SJCRH30 (cell line): Measurements from ENCODE around the gene GAB1. TPM values are rescaled to one million over a fixed set of nuclear protein-coding genes. Genes with fewer than 3 reads are reported as not detected.
A peak's percentile ranks its signal among the peaks of the same experiment; 100 is the strongest.

Source experiments
- DNase-seq, 2 experiments: peaks; one replicate each; pipeline ENCODE4 v3.0.0-alpha.2; 2015 to 2020
- H3K27ac ChIP-seq: fragments of 250-450 bp; sonication (Bioruptor Pico); 2 replicates; pipeline ENCODE4 v1.5.1; 2020; ENCODE audit warnings: mild to moderate bottlenecking, moderate library complexity
- H3K27me3 ChIP-seq: fragments of 250-450 bp; sonication (Bioruptor Pico); 2 replicates; pipeline ENCODE4 v1.5.1; 2020; ENCODE audit warnings: mild to moderate bottlenecking, moderate library complexity
- H3K36me3 ChIP-seq: fragments of 250-450 bp; sonication (Bioruptor Pico); 2 replicates; pipeline ENCODE4 v1.5.1; 2020; ENCODE audit warnings: mild to moderate bottlenecking, moderate library complexity
- H3K4me1 ChIP-seq: fragments of 250-450 bp; sonication (Bioruptor Pico); 2 replicates; pipeline ENCODE4 v1.5.1; 2020; ENCODE audit warnings: mild to moderate bottlenecking, moderate library complexity
- H3K4me3 ChIP-seq: fragments of 250-450 bp; sonication (Bioruptor Pico); 2 replicates; pipeline ENCODE4 v1.5.1; 2020; ENCODE audit warnings: mild to moderate bottlenecking, moderate library complexity
- H3K9me3 ChIP-seq: fragments of 250-450 bp; sonication (Bioruptor Pico); replicated peaks from 2 replicates; pipeline ENCODE4 v1.5.1; 2020; ENCODE audit warnings: mild to moderate bottlenecking, moderate library complexity
- total RNA-seq: library from RNA; depleted of rRNA; stranded (reverse); fragments of >200 nt; shearing (Covaris generic); gene quantifications from 2 replicates; pipeline ENCODE4 v1.2.3, GENCODE V29; 2014

GAB1 gene
- total RNA-seq, 1 experiment from 2014 or later, result 14.0 TPM

DNA sequence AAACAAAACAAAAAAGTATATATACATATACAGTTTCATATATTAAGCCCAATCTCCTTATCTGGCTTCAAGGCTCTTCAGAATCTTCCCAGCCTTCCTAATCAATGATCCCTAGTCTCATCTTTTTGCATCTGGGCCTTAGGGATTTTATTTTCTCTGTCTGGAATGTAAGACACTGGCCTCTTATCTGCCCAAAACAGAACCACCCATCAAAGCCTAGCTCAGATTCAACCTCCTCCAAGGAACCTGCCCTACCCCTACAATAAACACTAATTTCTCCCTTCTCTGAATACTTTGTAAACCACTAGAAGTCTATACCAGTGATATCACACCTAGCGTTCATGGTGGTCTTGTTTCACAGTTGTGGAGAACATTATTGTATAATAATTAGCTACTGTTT is 23.2 kb upstream of the GAB1 start:
- Histone ChIP-seq H3K4me1 (no peaks in the 10 kb centered on the region), H3K4me3 (no peak overlapping the region), H3K36me3 (no peaks in the 10 kb centered on the region), H3K27ac (no peak overlapping the region), H3K27me3 (no peaks in the 10 kb centered on the region), H3K9me3 (no peaks in the 10 kb centered on the region)
- DNase-seq, result no peak

DNA sequence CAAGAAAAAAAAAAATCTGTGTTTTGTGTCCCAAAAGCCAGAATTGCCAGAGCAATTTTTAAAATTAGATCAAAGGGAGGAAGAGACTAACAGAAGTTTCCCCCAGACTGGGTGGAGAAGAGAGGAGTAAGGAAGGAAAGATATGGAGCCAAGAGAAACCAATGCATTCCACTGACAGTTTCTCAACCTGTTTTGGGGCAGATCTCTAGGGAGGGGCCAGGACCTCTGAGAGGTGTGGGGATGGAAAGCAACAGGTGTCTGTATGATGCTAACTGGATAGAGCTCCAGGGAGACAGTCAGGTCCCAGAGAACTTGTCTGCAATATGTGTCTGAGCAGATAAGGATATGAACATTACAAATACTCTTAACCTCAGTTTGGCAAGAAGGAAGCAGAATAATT is 22.7 kb upstream of the GAB1 start:
- no peaks in the 10 kb centered on the region for H3K27me3 ChIP-seq
- no peaks in the 10 kb centered on the region for H3K9me3 ChIP-seq
- DNase-seq, result peak; percentile 5 to 12
- no peak overlapping the region for H3K27ac ChIP-seq
- no peaks in the 10 kb centered on the region for H3K36me3 ChIP-seq
- no peaks in the 10 kb centered on the region for H3K4me1 ChIP-seq
- H3K4me3 ChIP-seq, result no peak overlapping the region

DNA sequence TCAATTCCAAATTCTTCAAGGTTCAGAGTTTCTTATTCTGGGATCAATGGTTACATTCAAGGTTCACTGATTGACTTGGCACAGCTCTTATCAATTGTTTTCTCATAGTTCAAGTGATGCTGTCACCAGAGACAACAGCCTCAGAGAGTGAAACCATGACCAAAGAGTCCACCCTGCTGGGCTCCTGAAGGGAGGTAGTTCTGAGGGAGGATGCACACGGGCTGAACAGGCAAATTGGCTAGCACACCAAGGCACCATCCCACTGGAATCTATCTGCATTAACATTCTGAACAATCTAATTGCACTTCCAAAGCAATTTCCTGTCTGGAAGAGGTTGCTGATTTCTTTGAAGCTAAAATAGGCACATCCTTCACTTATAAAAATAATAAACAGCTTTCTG is 16.6 kb upstream of the GAB1 start:
- DNase-seq, result no peak
- Histone ChIP-seq H3K27me3 (no peaks in the 10 kb centered on the region), H3K4me1 (no peaks in the 10 kb centered on the region), H3K9me3 (no peaks in the 10 kb centered on the region), H3K4me3 (no peak overlapping the region), H3K36me3 (no peaks in the 10 kb centered on the region), H3K27ac (no peak overlapping the region)

DNA sequence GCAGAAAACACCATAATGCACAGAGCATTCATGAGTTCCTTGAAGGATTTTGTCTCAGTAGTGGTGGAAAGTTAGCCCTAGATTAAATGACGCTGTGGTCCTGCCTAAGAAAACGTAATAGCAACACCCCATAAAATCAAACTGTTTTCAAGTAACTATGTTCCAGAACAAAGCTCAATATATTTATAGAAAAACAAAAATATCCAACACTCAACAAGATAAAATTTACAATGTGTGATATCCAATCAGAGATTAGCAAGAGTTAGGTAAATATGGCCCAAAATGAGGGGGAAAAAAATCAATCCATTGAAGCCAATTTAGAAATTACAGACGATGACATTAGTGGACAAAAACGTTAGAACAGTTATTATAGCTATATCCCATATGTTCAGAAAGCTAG is 9.9 kb upstream of the GAB1 start:
- H3K27ac ChIP-seq, result no peak overlapping the region
- no peak for DNase-seq
- no peak overlapping the region for H3K4me3 ChIP-seq
- no peaks in the 10 kb centered on the region for H3K36me3 ChIP-seq
- no peaks in the 10 kb centered on the region for H3K4me1 ChIP-seq
- no peaks in the 10 kb centered on the region for H3K9me3 ChIP-seq
- H3K27me3 ChIP-seq, result no peaks in the 10 kb centered on the region

DNA sequence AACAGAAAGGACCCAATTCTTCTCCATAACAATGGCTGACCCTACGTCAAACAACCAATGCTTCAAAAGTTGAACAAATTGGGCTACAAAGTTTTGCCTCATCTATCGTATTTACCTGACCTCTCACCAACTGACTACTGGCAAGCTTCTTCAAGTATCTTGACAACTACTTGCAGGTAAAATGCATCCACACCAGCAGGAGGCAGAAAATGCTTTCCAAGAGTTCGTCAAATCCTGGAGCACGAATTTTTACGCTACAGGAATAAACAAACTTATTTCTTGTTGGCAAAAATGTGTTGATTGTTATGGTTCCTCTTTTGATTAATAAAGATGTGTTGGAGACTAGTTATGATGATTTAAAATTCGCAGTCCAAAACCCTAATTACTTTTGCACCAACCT is 6.7 kb upstream of the GAB1 start:
- no peak overlapping the region for H3K27ac ChIP-seq

DNA sequence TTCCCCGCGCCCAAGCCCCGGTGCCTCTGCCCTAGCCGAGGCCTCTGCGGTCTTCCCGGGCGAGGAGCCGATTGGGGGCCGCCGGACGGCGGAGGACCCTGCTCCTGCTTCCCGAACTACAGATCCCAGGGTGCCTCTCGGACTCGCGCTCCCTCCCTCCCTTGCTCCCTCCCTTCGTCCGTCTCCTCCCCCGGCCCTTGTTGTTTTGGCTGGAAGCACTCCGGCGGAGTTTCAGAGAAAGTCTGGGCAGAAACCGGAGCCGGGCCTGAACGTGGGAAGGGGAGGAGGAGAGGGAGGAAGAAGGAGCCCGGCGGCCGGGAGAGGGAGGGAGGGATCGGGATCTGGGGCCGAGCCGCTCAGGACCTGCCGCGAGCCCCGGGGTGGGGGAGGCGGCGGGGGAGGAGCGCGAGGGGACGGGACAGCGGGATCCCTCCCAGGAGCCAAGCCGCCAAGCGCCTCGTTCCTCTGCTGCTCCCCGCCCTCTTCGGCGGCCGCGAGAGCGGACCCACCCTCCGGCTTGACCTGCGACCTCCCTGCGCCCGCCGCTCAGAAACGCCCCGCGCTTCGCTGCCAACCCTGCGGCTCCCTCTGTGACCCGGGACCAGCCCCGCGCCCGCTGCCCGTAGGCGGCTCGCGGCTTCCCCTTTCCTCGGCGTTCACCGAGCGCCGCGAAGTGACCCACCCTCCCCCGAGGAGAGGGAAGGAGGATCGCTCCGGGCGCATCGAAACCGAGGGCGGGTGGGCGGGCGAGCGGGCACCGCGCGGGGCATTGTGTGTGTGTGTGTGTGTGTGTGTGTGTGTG is 496 bp upstream of the GAB1 start:
- no peaks in the 10 kb centered on the region for H3K9me3 ChIP-seq
- peak; percentile 93 for DNase-seq
- H3K27ac ChIP-seq, result peak overlapping the region; percentile 75
- H3K27me3 ChIP-seq, result no peaks in the 10 kb centered on the region
- H3K36me3 ChIP-seq, result no peaks in the 10 kb centered on the region
- H3K4me3 ChIP-seq, result peak overlapping the region; percentile 93
- H3K4me1 ChIP-seq, result peaks cover 4% of the 10 kb centered on the region; the same call in 1 of the 2 replicates

More for the DNA sequence above, 6.7 kb upstream of the GAB1 start:
- Histone ChIP-seq H3K27me3 (no peaks in the 10 kb centered on the region), H3K9me3 (no peaks in the 10 kb centered on the region), H3K4me1 (no peaks in the 10 kb centered on the region), H3K36me3 (no peaks in the 10 kb centered on the region), H3K4me3 (no peak overlapping the region)
- DNase-seq, result no peak

DNA sequence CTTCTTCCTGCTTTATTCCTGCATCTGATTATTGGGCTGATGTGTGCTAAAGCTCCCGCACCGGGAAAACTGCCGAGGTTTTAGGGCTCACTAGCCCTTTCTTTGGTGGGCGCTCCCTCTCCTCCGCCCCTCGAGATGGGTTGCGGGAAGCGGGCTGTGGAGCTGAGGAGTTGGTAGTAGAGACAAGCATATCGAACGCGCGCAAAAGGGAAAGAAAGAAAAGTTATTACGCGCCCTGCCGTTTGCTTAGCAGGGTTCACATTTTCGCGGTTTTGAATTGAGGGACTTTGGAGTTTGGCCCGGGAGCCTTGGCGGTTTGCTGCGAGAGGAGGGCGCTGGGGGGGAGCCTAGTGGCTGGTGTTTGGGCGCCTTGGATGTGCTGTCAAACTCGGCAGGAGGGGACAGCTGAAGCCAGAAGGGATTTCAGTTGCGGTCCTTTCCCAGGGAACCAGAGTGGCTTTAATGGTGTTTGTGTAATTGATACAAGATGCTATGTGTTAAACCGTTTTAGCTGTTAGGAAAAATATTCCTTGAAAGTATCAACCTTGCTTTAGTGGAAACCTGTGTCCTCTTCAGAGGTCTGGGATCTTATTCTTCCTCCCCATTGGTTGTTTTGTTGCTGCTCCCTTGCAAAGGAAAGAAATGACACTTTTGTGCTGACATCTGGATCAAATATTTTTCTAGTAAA is 1.1 kb downstream of the GAB1 start:
- Histone ChIP-seq H3K4me1 (peaks cover 4% of the 10 kb centered on the region; the same call in 1 of the 2 replicates), H3K9me3 (no peaks in the 10 kb centered on the region), H3K4me3 (peak overlapping the region; percentile 93), H3K36me3 (no peaks in the 10 kb centered on the region), H3K27ac (peak overlapping the region; percentile 75), H3K27me3 (no peaks in the 10 kb centered on the region)
- DNase-seq, result peak; percentile 61 to 73

DNA sequence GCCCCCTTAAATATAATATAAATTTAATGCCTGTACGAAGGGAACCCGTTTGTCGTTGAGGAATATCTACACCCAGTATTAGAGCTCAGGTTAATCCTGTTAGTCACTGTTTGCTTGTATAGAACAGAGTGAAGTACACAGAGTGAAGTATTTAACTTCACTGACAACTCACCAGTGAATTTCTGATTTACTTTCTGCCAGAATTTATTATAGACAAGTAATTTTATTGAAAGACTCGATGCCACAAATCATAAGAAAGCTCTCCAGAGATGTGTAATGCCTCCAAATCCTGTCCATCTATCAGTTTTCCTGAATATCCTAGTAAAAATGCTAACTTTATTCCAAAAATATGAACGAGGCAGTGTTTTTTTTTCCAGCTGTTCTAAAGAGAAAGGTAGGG is 1.6 kb downstream of the GAB1 start:
- peak overlapping the region; percentile 93 for H3K4me3 ChIP-seq
- H3K36me3 ChIP-seq, result no peaks in the 10 kb centered on the region

DNA sequence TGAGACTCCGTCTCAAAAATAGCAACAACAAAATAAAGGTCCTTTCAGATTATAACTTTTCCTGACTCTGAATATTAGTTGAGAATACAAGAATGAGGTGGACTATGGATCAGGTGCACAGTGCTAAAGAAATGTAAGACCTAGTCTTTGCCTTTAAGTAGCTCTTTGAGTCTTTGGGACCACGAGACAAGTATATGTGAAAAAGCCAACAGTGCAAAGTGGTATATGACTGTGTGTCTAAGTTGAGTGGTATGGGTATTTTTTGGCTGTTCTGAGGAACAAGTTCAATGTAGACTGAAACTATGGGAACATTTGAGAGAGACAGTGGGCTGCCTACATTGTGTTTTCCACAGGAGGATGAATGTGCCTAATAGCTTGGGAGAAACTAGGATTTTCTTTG is 2.8 kb downstream of the GAB1 start:
- H3K27me3 ChIP-seq, result no peaks in the 10 kb centered on the region
- H3K36me3 ChIP-seq, result no peaks in the 10 kb centered on the region
- H3K4me3 ChIP-seq, result no peak overlapping the region
- no peak overlapping the region for H3K27ac ChIP-seq
- DNase-seq, result no peak
- no peaks in the 10 kb centered on the region for H3K9me3 ChIP-seq
- H3K4me1 ChIP-seq, result peaks cover 4% of the 10 kb centered on the region; the same call in 1 of the 2 replicates

More for the DNA sequence above, 1.6 kb downstream of the GAB1 start:
- no peak for DNase-seq
- Histone ChIP-seq H3K27ac (no peak overlapping the region), H3K9me3 (no peaks in the 10 kb centered on the region), H3K4me1 (peaks cover 4% of the 10 kb centered on the region; the same call in 1 of the 2 replicates), H3K27me3 (no peaks in the 10 kb centered on the region)

DNA sequence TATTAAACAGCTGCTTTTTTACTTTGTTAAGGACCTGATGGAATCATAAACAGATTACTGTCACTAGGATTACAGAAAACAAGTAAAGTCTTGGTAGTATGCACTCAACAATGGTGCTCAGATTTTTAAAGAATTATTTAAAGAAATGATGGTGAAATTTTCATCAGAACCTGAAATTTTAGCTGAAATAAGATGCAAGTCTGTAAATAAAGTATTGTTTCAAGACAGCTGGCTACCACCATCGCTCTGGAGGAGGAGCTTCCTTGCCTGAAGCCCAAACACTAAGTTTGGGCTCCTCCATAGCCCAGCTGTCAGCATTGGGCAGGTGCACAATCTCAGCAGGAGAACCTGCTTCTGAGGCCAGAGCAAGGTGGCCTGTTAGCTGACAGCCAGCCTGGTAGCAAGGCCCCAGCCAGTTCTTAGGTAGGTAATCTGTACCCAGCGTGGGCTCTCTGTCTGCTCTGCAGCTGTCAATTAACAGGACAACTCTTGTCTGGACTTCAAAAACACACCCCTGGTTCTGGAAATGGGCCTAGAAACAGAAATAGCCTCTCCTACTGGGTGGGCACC is 4.6 kb downstream of the GAB1 start:
- H3K9me3 ChIP-seq, result no peaks in the 10 kb centered on the region
- no peaks in the 10 kb centered on the region for H3K36me3 ChIP-seq
- H3K27ac ChIP-seq, result no peak overlapping the region
- H3K4me3 ChIP-seq, result no peak overlapping the region
- no peaks in the 10 kb centered on the region for H3K27me3 ChIP-seq
- peak in 1 of 2 experiments; percentile 23 for DNase-seq
- peaks cover 4% of the 10 kb centered on the region; the same call in 1 of the 2 replicates for H3K4me1 ChIP-seq

DNA sequence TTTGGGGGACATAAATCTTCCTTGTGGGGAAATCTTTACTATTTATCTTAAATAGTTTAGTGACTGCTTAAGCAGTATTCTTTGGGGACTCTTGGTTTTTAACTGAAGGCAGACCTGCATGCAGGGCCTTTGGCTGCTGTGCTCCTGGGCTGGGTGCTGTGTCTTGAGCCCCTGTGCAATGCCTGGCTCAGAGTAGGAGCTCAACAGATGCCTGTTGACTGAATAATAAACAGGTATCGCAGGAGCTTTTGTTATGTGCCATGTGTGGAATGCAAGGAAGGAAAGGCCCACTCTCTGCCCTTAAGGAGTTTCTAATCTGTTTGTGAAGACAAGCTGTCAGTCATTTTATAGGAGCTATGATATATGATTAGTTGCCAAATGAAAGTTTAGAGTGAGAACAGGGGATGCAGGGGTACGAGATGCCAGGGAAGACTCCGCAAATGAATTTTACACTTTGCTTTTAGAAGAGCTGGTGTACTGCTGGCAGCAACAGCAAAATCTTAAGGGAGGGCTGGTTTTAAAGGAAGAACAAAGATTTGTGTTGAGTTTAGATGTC is 6.7 kb downstream of the GAB1 start:
- DNase-seq, result no peak
- no peaks in the 10 kb centered on the region for H3K27me3 ChIP-seq
- no peak overlapping the region for H3K27ac ChIP-seq
- H3K9me3 ChIP-seq, result no peaks in the 10 kb centered on the region
- no peaks in the 10 kb centered on the region for H3K36me3 ChIP-seq
- no peak overlapping the region for H3K4me3 ChIP-seq
- peaks cover under 1% of the 10 kb centered on the region; the same call in 1 of the 2 replicates for H3K4me1 ChIP-seq

DNA sequence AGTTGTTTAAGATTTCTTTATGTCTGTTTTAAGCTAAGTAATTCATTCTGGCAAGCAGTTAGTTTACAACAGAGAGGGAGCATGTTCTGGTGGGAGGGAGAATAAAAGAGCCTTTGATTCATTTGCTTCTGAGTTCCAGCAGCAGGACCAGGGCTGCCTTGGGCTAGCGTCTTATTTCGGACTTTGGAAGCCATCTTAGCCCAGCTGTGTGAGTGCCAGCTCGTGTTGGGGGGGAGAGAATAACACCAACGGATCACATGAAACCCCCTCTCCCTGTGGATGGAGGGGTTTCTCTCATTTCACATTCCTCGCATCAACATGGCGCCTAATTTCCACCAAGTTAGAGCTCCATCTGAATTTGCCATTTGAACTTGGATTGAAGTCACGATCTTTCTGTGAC is 7.4 kb downstream of the GAB1 start:
- Histone ChIP-seq H3K27ac (no peak overlapping the region), H3K36me3 (no peaks in the 10 kb centered on the region), H3K9me3 (no peaks in the 10 kb centered on the region), H3K27me3 (no peaks in the 10 kb centered on the region), H3K4me1 (no peaks in the 10 kb centered on the region; the same call in 1 of the 2 replicates), H3K4me3 (no peak overlapping the region)
- DNase-seq, result no peak

DNA sequence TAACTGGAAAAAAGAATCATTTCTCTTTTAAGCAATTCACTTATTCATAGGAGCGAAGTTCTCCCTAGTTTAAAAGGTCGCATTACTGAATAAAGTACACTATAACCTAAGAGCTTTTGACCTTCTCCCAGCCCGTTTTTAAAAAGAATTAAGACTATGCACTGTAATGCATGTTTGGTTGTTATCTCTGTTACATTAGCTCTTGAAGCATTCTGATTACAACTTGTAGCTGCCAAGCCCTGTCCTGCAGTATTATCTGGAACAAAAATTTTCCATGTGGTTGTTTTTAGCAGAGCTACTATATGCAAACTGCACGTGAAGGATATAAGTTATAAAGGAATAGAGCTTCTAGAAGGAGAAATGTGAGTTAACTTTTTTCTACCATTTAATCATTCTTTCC is 8.1 kb downstream of the GAB1 start:
- Histone ChIP-seq H3K9me3 (no peaks in the 10 kb centered on the region), H3K27ac (no peak overlapping the region), H3K36me3 (no peaks in the 10 kb centered on the region), H3K4me1 (no peaks in the 10 kb centered on the region; the same call in 1 of the 2 replicates), H3K4me3 (no peak overlapping the region), H3K27me3 (no peaks in the 10 kb centered on the region)
- DNase-seq, result no peak

DNA sequence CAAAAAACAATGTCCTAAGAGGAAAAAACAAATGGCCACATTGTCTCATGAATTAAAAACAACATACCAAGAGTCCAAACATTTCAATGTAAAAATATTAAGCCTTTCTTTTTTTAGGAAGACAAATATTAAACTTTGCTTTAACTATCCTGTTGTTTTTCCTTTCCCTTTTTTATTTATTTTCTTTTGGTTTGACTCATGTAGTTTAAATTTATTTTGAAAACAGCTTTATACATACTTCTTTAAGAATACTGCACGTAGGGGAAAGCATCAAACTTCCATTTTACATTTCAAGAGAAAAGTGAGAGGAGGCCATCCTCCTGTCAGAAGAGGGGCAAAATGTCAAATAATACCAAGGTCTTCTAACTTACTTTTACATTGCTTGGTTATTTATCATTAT is 8.7 kb downstream of the GAB1 start:
- H3K36me3 ChIP-seq, result no peaks in the 10 kb centered on the region
- DNase-seq, result no peak
- H3K27me3 ChIP-seq, result no peaks in the 10 kb centered on the region
- no peak overlapping the region for H3K4me3 ChIP-seq
- H3K9me3 ChIP-seq, result no peaks in the 10 kb centered on the region
- H3K4me1 ChIP-seq, result no peaks in the 10 kb centered on the region; the same call in 1 of the 2 replicates
- H3K27ac ChIP-seq, result no peak overlapping the region

DNA sequence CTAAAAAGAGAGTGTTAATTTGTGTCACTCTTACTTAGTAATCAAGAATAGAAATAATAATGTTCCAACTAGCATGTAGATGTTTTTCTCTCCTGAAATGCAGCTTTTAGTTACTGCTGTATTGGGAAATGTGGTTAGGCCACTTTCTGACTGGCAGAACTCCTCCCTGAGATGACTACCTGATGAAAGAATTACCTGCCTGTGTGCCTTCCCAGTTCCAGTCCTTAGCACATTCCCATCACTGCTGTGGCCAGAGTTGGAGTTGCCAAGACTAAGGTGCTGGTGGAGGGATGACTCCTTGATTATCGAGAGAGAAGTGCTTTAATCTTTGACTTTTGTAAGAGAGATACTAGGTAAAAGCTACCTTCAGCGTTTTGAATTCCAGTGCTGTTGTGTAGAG is 9.5 kb downstream of the GAB1 start:
- Histone ChIP-seq H3K36me3 (no peaks in the 10 kb centered on the region), H3K4me1 (no peaks in the 10 kb centered on the region), H3K9me3 (no peaks in the 10 kb centered on the region), H3K27me3 (no peaks in the 10 kb centered on the region), H3K4me3 (no peak overlapping the region), H3K27ac (no peak overlapping the region)
- DNase-seq, result no peak
